IMR-90 (cell line): ENCODE results near the gene PYGL. TPM values are rescaled to one million over a fixed set of nuclear protein-coding genes. Genes with fewer than 3 reads are reported as not detected.

Source experiments
- ATAC-seq: fragments of 200-7000 bp; cut with Tn5 transposase; 2 replicates; pipeline ENCODE4 v1.9.1; 2020; ENCODE audit warnings: low read depth, mild to moderate bottlenecking, moderate library complexity
- BruUV-seq: library from RNA; stranded (reverse); fragments of 400-500 nt; replicated peaks from 2 replicates; lab custom pipeline; 2021; lab: Mats Ljungman, UMichigan
- CTCF ChIA-PET: fragments of 300-600 bp; formaldehyde crosslinking; extraction: SDS; loops from one replicate; lab custom pipeline; 2021; ENCODE audit warnings: antibody characterized with exemption; lab: Yijun Ruan, JAX
- POLR2A ChIA-PET: fragments of 300-600 bp; sonication (Branson Sonifier 250); formaldehyde crosslinking; loops from one replicate; lab custom pipeline; 2022; ENCODE audit warnings: antibody characterized with exemption; ENCODE audit not compliant: unreplicated experiment; lab: Charles Lee
- DNase-seq: peaks from one replicate; pipeline ENCODE4 v3.0.0; 2013
- H2AFZ ChIP-seq: replicated peaks from 2 replicates; pipeline ENCODE3; 2013; ENCODE audit warnings: low read length, mild to moderate bottlenecking; ENCODE audit not compliant: poor library complexity
- H2AK5ac ChIP-seq: 2 replicates; pipeline ENCODE4 v1.6.1; 2013; ENCODE audit warnings: low read depth, low read length, inconsistent platforms
- H2AK9ac ChIP-seq: replicated peaks from 2 replicates; pipeline ENCODE3; 2013; ENCODE audit warnings: mild to moderate bottlenecking, low read depth, low read length, moderate library complexity; ENCODE audit not compliant: poor library complexity
- H2BK120ac ChIP-seq: 2 replicates; pipeline ENCODE4 v1.6.1; 2013; ENCODE audit warnings: low read depth, low read length, inconsistent platforms
- H2BK15ac ChIP-seq: 3 replicates; pipeline ENCODE4 v1.6.1; 2013; ENCODE audit warnings: low read depth, low read length, inconsistent platforms
- H2BK20ac ChIP-seq: 2 replicates; pipeline ENCODE4 v1.6.1; 2013; ENCODE audit warnings: low read depth, mild to moderate bottlenecking, inconsistent platforms, low read length, moderate library complexity
- H2BK5ac ChIP-seq: 2 replicates; pipeline ENCODE4 v1.6.1; 2013; ENCODE audit warnings: mild to moderate bottlenecking, low read depth, low read length, inconsistent platforms; ENCODE audit not compliant: poor library complexity, severe bottlenecking
- H3K14ac ChIP-seq: replicated peaks from 2 replicates; pipeline ENCODE4 v1.6.1; 2013; ENCODE audit warnings: low read depth, low read length, inconsistent platforms
- H3K18ac ChIP-seq: 2 replicates; pipeline ENCODE4 v1.6.1; 2013; ENCODE audit warnings: low read depth, low read length, control low read depth
- H3K23ac ChIP-seq: 2 replicates; pipeline ENCODE4 v1.6.1; 2013; ENCODE audit warnings: low read depth, low read length, inconsistent platforms
- H3K27ac ChIP-seq: 2 replicates; pipeline ENCODE4 v1.5.1; 2013; ENCODE audit warnings: mild to moderate bottlenecking, control low read depth, low read length; ENCODE audit not compliant: insufficient read depth
- H3K27me3 ChIP-seq: 2 replicates; pipeline ENCODE4 v1.6.1; 2013; ENCODE audit warnings: low read length; ENCODE audit not compliant: control insufficient read depth, insufficient read depth
- H3K36me3 ChIP-seq: 2 replicates; pipeline ENCODE4 v1.6.1; 2013; ENCODE audit warnings: low read length, mixed read lengths; ENCODE audit not compliant: control insufficient read depth, insufficient read depth
- H3K4ac ChIP-seq: 2 replicates; pipeline ENCODE4 v1.6.1; 2013; ENCODE audit warnings: low read depth, low read length, inconsistent platforms
- H3K4me1 ChIP-seq: 2 replicates; pipeline ENCODE4 v1.6.1; 2013; ENCODE audit warnings: low read length, mixed read lengths; ENCODE audit not compliant: control insufficient read depth, insufficient read depth
- H3K4me2 ChIP-seq: 2 replicates; pipeline ENCODE4 v1.6.1; 2013; ENCODE audit warnings: low read depth, mild to moderate bottlenecking, control low read depth, low read length, moderate library complexity
- H3K4me3 ChIP-seq: 2 replicates; pipeline ENCODE4 v1.5.1; 2013; ENCODE audit warnings: low read depth, mild to moderate bottlenecking, control low read depth, low read length, moderate library complexity; ENCODE audit not compliant: insufficient read depth
- H3K56ac ChIP-seq: 2 replicates; pipeline ENCODE4 v1.6.1; 2013; ENCODE audit warnings: low read length, inconsistent platforms; ENCODE audit not compliant: insufficient read depth; ENCODE audit errors: extremely low read depth
- H3K79me1 ChIP-seq, 2 experiments: 2 replicates each; pipeline ENCODE4 v1.6.1; 2013; ENCODE audit warnings: low read length in 2 of 2, inconsistent platforms in 1 of 2, low read depth in 1 of 2
- H3K9ac ChIP-seq: 2 replicates; pipeline ENCODE4 v1.6.1; 2013; ENCODE audit warnings: low read depth, low read length, control low read depth
- H3K9me1 ChIP-seq: 2 replicates; pipeline ENCODE4 v1.6.1; 2013; ENCODE audit warnings: low read length, inconsistent platforms; ENCODE audit not compliant: insufficient read depth
- H3K9me3 ChIP-seq: 2 replicates; pipeline ENCODE4 v1.6.1; 2013; ENCODE audit warnings: low read length; ENCODE audit not compliant: control insufficient read depth, insufficient read depth
- H4K20me1 ChIP-seq: 2 replicates; pipeline ENCODE4 v1.6.1; 2013; ENCODE audit warnings: low read length, inconsistent platforms; ENCODE audit not compliant: insufficient read depth
- H4K5ac ChIP-seq: 2 replicates; pipeline ENCODE4 v1.6.1; 2013; ENCODE audit warnings: mild to moderate bottlenecking, low read depth, low read length, control low read depth
- H4K8ac ChIP-seq, 2 experiments: 2 replicates each; pipeline ENCODE4 v1.6.1; 2013; ENCODE audit warnings: low read depth in 2 of 2, low read length in 2 of 2, control low read depth in 1 of 2, inconsistent platforms in 1 of 2
- H4K91ac ChIP-seq: 2 replicates; pipeline ENCODE4 v1.6.1; 2013; ENCODE audit warnings: low read depth, low read length, inconsistent platforms; ENCODE audit not compliant: insufficient read depth
- BHLHE40 ChIP-seq: fragments of 150-350 bp; IDR thresholded peaks from 2 replicates; pipeline ENCODE4 v1.6.1; 2016; ENCODE audit warnings: mild to moderate bottlenecking, low read depth, low read length
- MAFK ChIP-seq: IDR thresholded peaks from 2 replicates; pipeline ENCODE4 v1.6.1; 2012; ENCODE audit warnings: low read depth, low read length, improper control_type of control experiment
- MAZ ChIP-seq: IDR thresholded peaks from 2 replicates; pipeline ENCODE4 v1.6.1; 2012; ENCODE audit warnings: low read depth, mild to moderate bottlenecking, low read length, improper control_type of control experiment, moderate library complexity, borderline replicate concordance
- POLR2A ChIP-seq: IDR thresholded peaks from 2 replicates; pipeline ENCODE4 v1.6.1; 2012; ENCODE audit warnings: mild to moderate bottlenecking, low read depth, low read length
- RAD21 ChIP-seq: IDR thresholded peaks from 2 replicates; pipeline ENCODE4 v1.6.1; 2012; ENCODE audit warnings: low read length, improper control_type of control experiment
- USF2 ChIP-seq: fragments of 150-350 bp; IDR thresholded peaks from 2 replicates; pipeline ENCODE4 v1.6.1; 2017; ENCODE audit warnings: mild to moderate bottlenecking, antibody characterized with exemption, low read length, low read depth
- dilution Hi-C: fragments of 300-500 bp; cut with HindIII; formaldehyde crosslinking; loops from one replicate; pipeline ENCODE4 v1.14.3; 2018; ENCODE audit warnings: low sequenced_read_pairs; ENCODE audit not compliant: unreplicated experiment
- in situ Hi-C: fragments of 300-500 bp; cut with MboI; formaldehyde crosslinking; loops from 3 replicates; pipeline ENCODE4 v1.14.3; 2019; ENCODE audit warnings: low sequenced_read_pairs, inconsistent platforms, mixed read lengths
- intact Hi-C: fragments of 100-400 bp; cut with micrococcal nuclease; formaldehyde crosslinking; loops from 2 replicates; pipeline ENCODE4 v1.10.0; 2022
- polyA plus RNA-seq, 3 experiments: library from polyadenylated mRNA; depleted of rRNA; stranded (reverse); fragments of >200 nt; gene quantifications; 2 replicates each; pipeline ENCODE4 v1.2.3, GENCODE V29; 2012; ENCODE audit warnings: low replicate concordance in 1 of 3
- total RNA-seq: library from RNA; depleted of rRNA; stranded (reverse); fragments of >200 nt; gene quantifications from 2 replicates; pipeline ENCODE4 v1.2.3, GENCODE V29; 2012
- TF ChIP-seq, protein P1 (sequence below): fragments of 150-350 bp; IDR thresholded peaks from 2 replicates; pipeline ENCODE4 v1.6.1; 2016; ENCODE audit warnings: low read depth, mild to moderate bottlenecking, low read length, moderate library complexity, borderline replicate concordance

The PYGL gene
- total and polyA plus RNA-seq, 2 of the 4 experiments (the other 2 are of a cell fraction) = 52.3 to 70.4 TPM

DNA sequence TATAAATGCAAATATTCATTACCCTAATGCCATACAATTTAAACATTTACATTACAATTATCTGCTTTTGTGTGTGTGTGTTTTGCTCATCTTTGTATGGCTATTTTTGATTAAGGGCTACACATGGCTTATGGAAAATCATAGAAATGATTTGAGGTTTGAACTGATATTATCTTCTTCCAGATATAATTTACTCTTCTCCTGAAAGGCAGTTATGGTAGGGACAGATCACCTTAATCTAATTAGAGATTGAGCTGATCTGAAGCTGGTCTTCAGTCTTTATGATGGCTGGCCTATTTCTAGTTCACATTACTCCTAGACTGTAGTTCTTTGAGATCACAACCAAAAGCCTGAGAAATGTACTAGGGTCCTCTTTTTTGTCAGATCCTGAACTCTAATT, 56.8 kb downstream of the PYGL start:
- no peak overlapping the region for H4K91ac ChIP-seq
- ATAC-seq = no peak
- peaks cover 2% of the 10 kb centered on the region; the same call in 1 of the 2 replicates for H3K27me3 ChIP-seq
- H3K56ac ChIP-seq = no peak overlapping the region
- H3K79me1 ChIP-seq = no peaks in the 10 kb centered on the region
- H3K9me1 ChIP-seq = 0 out of 2 replicates have a peak, but pooled peaks cover 2% of the 10 kb centered on the region
- no peak overlapping the region for H2AK9ac ChIP-seq
- no peak overlapping the region for H3K27ac ChIP-seq
- H2BK120ac ChIP-seq = no peak overlapping the region
- ChIA-PET POLR2A (no interaction called here), CTCF (no interaction called here)
- H2AFZ ChIP-seq = no peak overlapping the region
- H4K20me1 ChIP-seq = no peaks in the 10 kb centered on the region
- no peak overlapping the region for H3K4me3 ChIP-seq
- no peak for DNase-seq
- no peak overlapping the region for H4K8ac ChIP-seq
- no peak overlapping the region for H3K14ac ChIP-seq
- no peak overlapping the region for H3K23ac ChIP-seq
- H3K4me1 ChIP-seq = no peaks in the 10 kb centered on the region
- no peak overlapping the region for H3K9ac ChIP-seq
- H3K18ac ChIP-seq = no peak overlapping the region
- H3K4ac ChIP-seq = no peak overlapping the region
- in situ Hi-C loops = no loop called here
- H2AK5ac ChIP-seq = no peak overlapping the region
- no peak overlapping the region for H2BK15ac ChIP-seq
- intact Hi-C loops = no loop called here
- H3K9me3 ChIP-seq = no peaks in the 10 kb centered on the region
- H4K5ac ChIP-seq = no peak overlapping the region
- BruUV-seq = no TSS peak
- H2BK20ac ChIP-seq = no peak overlapping the region
- dilution Hi-C loops = no loop called here
- H3K4me2 ChIP-seq = no peak overlapping the region
- TF ChIP-seq MAFK (no peak), BHLHE40 (no peak), POLR2A (no peak), USF2 (no peak), RAD21 (no peak), MAZ (no peak)
- TF ChIP-seq, protein P1, sequence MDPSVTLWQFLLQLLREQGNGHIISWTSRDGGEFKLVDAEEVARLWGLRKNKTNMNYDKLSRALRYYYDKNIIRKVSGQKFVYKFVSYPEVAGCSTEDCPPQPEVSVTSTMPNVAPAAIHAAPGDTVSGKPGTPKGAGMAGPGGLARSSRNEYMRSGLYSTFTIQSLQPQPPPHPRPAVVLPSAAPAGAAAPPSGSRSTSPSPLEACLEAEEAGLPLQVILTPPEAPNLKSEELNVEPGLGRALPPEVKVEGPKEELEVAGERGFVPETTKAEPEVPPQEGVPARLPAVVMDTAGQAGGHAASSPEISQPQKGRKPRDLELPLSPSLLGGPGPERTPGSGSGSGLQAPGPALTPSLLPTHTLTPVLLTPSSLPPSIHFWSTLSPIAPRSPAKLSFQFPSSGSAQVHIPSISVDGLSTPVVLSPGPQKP = no peak
- H3K36me3 ChIP-seq = no peaks in the 10 kb centered on the region
- H2BK5ac ChIP-seq = no peak overlapping the region
